ENCODE data around the gene UBL5.

DNA sequence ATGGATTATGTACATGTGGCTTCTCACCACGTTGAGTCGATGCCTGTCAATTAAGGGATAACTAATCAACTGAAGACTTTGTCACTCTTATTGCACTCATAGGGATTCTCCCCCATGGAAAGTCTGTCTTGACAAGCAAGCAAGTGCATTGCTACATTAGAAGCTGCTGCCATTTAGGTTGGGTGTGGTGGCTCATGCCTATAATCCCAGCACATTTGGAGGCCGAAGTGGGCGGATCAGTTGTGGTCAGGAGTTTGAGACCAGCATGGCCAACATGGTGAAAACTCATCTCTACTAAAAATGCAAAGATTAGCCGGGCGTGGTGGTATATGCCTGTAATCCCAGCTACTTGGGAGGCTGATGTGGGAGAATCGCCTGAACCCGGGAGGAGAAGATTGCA lies 40.9 kb upstream of the UBL5 start:
- TF ChIP-seq, protein P1, sequence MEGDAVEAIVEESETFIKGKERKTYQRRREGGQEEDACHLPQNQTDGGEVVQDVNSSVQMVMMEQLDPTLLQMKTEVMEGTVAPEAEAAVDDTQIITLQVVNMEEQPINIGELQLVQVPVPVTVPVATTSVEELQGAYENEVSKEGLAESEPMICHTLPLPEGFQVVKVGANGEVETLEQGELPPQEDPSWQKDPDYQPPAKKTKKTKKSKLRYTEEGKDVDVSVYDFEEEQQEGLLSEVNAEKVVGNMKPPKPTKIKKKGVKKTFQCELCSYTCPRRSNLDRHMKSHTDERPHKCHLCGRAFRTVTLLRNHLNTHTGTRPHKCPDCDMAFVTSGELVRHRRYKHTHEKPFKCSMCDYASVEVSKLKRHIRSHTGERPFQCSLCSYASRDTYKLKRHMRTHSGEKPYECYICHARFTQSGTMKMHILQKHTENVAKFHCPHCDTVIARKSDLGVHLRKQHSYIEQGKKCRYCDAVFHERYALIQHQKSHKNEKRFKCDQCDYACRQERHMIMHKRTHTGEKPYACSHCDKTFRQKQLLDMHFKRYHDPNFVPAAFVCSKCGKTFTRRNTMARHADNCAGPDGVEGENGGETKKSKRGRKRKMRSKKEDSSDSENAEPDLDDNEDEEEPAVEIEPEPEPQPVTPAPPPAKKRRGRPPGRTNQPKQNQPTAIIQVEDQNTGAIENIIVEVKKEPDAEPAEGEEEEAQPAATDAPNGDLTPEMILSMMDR (IDR thresholded peaks at IDR 0.05): no peak
- no peak for TF ChIP-seq POLR2A (IDR thresholded peaks at IDR 0.05)
- TF ChIP-seq POLR2AphosphoS5 (IDR thresholded peaks at IDR 0.05; ENCODE audit: insufficient read depth in 1 of 2, low read depth in 1 of 2): no peak
